NCI-H1694 treated with DMSO at 0.1 percent for 48 hours (cell line): ENCODE measurements around the gene PCGF1.

ENCODE experiments used
- DNase-seq: peaks from one replicate; lab custom pipeline; 2025; lab: John Stamatoyannopoulos, UW

The PCGF1 gene

GRCh38 chr2:74515271-74515980 lies 7.9 kb upstream of the PCGF1 start:
- DNase-seq = no peak

DNA sequence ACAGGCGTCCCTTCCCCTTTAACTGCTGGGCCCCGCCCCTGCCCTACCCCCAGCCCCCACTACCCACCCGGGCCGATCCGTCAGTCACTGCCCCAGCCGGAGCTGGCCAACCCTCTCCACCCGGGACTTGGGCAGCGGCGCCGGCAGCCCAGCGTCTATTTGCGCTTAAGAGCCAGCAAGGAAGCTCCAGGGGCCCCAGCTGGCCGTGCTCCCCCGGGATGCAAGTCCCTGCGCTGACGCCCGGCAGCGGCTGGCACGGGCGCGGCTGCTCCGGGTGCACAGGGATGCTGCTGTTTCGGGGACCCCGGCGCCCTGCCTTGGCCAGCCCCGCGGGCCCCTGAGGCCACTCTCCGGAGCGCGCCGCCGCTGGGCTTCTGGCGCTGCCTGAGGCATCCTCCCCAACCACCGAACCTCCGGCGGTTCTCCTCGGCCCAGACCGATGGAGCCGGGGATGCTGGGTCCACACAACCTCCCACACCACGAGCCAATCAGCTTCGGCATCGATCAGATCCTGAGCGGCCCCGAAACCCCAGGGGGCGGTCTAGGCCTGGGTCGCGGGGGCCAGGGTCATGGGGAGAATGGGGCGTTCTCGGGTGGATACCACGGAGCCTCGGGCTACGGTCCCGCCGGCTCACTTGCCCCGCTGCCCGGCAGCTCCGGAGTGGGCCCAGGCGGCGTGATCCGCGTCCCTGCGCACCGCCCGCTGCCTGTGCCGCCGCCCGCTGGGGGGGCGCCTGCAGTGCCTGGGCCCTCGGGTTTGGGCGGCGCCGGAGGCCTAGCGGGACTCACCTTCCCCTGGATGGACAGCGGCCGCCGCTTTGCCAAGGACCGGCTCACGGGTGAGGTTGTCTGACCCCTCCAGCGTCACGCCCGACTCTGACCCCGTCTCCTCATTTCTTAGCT lies 7.1 kb upstream of the PCGF1 start, which contains the start of gene TLX2:
TLX2 (plus strand) TSS at position 83 of the 903 bp plus-strand sequence; CDS start at position 440, 357 bp downstream.
- DNase-seq = no peak

DNA sequence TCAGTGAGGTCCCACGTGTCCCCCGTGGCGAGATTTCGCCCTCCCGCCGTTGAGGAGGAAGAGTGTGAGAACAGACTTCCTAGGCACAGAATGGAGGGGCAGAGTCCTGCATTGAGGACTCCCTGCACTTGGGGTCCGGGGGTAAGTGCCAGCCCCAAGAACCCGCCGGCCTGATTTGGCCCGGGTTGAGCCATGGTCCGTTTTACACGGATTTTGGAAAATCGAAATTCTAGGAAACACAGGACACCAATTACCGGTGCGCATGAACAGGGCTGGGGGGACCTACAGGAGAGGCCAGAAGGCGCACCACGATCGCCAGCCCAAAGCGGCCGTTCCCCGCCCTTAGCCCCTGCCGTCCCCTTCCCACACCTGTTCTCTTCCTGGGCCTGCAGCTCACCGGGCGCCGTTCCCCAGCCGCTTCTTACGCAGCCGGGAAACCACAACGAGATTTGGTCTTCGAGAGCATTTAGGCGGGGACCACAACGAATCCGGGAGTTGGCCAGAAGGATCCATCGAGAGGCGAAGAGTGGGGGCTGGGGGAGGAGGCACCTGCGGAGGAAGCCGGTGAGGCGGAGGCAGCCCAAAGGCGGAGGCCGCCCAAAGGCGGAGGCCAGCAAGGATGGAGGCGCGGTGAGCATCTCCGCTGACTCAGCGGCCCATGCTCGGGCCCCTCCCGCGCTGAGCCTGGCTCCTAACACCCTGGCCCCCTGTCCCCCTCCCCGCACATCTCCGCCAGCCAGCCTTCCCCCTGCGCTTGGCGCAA lies 6.3 kb upstream of the PCGF1 start:
- DNase-seq = no peak

GRCh38 chr2:74512744-74513604 lies 5.5 kb upstream of the PCGF1 start:
- no peak for DNase-seq

GRCh38 chr2:74511104-74511989 lies 3.9 kb upstream of the PCGF1 start:
- no peak for DNase-seq

DNA sequence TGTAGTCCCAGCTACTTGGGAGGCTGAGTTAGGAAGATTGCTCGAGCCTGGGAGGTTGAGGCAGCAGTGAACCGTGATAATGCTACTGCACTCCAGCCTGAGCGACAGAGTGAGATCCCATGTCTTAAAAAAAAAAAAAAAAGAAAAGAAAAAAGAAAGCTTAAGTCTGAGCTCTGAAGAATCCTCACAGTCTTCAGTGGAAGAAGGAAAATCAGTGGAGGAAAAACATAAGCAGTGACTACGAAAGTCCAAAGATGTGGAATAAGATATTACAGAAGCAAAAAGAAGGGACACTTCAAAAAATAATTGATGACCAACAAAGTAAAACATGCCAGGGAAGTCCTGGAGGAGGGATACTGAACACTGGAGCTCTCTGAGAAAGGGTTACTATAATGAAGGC lies 2.8 kb upstream of the PCGF1 start:
- DNase-seq = no peak

DNA sequence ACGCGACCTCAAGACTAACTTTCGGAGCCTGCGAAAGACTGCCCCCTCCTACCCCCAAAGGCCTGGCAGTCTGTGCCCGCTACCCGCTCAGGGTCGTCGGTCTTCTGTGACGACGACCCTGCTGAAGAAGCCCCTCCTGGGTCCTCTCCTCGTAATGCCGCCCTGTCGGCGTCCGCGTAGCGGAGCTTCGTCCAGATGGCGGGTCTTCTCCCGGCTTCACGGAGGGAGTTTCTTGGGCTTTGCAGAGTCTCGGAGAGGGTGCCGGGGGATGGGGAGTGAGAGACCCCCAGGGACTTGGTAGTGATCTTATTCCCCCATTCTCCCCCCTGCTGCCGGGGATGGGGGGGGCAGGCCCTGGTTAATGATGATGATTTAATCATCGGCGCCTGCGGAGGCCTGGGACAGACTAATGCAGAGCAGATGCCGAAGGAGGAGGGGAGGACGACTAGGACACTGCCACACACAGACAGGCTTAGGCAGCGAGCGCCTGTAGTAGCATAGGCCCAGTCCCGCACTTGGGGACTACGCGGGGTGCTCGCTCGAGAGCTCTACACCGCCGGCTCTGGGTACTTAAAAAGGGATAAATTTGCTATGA lies 528 bp upstream of the PCGF1 start:
- peak; percentile 48 for DNase-seq

DNA sequence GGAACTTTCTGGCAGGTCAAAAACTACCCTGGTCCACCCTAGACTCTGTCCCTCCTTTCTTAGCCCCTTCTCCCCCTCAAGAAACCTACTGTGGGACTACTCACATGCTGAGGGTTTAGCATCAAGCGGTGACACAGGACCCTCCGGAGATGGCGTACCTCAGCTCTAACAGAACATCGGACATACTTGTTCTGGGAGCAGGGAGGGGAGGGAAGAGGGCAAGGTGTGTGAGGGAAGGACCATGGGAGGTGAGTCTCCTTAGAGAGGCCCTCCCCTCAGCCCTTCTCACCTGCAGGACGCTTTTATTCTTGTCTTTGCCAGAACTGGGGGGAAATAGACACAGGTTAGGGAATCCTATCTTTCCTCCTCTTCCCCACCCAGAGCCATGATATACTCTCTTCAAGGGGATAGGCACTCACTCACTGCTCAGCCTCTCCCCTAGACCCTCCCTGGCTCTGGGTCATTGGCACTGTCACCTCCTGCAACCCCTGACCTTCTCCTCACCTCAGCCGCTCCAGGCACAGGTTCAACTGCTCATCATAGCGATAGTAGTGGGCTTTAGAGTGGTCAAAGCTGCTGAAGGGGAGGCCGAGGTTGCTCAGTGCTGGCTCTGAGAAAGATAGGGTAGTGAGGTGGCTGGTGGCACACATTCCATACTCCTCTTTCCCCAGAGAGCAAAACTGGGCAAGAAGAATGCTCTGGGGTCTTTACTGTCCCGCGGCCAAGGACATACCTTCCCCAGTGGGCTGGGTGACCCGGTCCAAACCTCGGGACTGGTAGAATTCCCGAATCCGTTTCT lies 1.8 kb downstream of the PCGF1 start:
- DNase-seq = no peak

DNA sequence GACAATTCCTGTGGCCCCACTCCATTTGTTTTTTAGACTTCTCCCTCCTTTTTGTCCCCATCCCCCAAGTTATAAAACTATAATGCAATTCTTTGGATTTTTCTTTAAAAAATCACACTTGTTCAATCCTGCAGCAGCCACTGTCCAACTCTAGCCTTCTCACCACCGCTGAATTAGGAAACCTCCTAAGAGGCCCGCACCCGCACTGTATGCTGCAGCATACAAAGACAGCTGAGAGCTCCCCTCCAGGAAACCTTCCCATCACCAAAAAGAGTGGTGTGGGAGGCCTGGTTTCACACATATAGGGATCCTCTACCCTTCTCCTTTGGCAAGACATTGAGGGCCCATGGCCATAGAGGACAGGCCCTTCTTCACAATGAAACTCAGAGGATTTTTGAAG lies 2.9 kb downstream of the PCGF1 start:
- DNase-seq = no peak

DNA sequence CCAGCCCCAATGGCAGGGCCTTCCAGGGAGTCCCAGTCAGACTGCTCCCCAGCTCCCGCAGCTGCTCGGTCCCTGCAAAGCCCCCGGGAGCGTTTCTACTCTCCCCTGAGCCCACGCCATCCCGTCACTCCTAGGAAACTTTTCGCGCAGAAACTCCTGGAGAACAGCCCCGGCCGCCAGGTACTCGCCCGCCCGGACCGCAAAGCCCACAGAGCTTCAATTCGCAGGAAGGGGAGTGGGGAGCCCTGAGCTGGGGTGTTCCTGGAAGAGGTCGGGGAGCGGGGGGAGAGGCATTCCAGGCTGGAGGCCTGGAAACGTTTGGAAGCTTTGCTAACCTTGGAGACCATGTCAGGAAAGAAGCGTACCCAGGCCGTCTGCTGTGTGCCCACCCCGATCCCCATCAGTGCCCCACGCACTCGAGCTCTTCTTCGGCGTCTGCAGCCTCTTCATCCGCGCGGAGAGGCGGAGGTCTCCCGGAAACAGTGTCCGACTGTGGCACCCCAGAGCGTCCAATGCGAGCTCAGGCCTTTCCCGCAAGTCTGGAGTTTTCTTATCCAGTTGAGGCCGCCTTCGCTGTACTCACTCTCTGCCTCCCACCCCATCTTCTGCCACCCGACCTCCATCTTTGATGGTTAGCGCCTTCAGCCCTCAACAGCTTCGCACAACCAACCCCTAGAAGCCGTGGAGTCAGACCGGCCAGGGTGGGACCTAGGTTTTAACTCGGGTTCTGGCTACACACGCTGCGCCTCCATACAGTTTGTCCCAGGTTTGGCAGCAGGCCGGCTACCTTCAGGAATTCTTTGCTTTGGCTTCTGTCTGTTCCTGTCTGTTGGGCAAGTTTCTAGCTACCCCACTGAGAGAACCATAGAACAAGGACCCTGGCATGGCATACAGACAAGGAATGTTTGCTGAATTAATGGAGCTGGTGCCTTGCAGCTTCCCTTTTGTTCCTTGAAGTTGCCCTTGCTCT lies 3.7 kb downstream of the PCGF1 start:
- DNase-seq = no peak

GRCh38 chr2:74502720-74503505 lies 4.6 kb downstream of the PCGF1 start:
- no peak for DNase-seq

DNA sequence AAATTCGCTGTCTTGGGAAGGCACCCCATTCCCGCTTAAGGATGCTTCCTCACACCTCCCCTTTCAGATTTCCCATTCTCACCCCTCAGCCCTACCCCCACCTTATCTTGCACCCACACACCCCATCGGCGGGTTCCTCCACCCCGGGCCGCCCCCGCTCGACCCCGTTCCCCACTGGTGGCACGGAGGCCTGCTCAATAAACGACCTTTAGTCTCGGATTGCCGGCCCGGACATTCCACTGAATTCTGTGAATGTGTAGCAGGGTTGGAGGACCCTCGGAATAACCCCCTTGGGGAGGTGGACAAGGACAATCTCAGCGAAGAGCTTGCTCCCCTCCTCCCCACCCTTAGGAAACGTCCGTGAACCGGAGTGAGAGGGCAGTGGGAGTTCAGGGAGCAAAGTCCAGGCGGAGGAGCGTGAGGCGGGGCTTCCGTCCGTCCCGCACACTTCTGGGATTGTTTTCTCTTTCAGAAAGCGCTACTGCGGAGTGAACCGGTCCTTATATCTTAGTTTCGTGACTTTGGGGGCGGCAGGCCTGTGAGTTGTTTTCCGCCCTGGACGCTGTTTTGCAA lies 5.3 kb downstream of the PCGF1 start:
- no peak for DNase-seq

DNA sequence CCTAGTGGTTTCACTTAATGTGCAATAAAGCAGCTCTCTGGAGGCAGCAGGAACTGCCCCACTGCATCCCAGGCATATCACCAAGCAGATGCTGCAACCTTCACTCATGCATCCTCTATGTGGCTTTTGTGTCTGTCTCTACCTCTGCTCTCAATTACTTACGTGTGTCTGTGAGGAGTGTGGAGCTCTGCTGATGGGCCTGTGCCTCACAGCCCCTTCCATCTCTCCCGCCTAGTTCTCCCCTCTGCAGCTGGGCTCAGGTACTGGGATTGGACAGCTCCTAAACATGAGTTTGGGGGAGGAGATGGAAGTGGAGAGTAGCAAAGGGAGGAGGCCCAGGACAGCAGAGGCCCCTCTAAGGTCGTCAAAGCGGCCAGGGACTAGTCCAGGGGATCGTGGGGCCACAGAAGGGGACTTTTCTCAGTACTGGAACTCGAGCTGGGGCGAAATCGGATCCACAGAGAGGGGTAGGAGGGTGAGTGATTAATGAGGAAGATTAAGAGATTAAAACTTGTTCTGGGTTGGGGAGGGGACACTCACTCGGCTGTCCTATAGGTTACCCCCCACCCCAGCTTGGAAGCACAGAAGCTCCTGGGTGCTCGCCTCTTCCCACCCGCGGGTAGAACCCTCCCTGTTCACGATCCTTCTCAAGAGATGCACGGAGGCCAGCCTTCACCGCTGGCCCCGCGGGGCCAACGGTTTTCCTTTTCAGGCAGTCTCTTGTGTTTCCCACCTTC lies 6.0 kb downstream of the PCGF1 start:
- DNase-seq = no peak

DNA sequence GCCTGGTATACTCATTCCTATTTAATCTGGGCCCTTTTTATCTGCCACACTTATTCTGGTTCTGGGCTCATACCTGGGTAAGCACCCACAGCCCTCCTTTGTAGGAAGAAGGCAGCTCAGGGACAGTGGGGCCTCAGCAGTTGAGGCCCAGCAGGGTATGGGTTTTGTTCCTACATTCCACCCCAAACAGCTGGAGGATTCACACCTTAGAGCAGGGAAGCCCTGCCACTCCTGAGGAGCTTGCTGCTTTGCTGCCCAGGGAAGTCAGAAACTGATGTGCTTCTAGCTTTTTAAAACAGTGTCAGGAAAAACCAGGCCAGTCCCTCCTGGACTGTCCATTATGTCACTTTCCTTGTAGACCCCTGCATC lies 6.9 kb downstream of the PCGF1 start:
- no peak for DNase-seq

DNA sequence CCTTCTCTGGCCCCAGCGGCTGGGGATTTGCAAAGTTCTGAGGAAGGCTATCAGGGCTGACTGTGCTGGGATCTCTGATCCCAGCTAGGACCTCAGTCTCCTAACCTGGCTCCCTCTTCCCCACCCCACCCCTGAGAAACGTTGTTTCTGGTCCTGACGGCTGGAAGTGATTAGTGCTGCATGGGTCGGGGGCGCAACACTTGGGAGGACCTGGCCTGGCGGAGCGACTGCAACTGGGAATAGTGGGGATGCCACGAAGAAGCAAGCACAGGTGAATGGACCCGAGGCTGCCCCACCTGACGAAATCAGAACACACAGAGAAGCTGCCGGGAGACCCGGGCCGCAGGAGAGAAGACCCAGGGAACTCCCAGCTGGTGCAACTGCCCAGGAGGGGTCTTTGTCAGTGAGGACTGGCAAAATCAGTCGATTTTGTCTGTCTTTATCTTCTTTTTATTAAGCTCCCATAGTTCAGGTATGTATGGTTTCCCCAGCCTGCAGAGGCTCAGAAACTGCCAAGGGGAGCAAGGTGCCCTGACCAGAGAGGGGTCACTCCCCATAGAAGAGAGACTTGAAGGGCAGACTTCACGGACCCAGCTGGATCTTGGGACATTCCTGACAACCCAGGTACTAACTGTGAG lies 7.4 kb downstream of the PCGF1 start:
- no peak for DNase-seq
